HG02588 (cell line): ENCODE measurements around the gene MLEC.
"Not testable (repeated sequence)": the region's sequence is repeated elsewhere in the genome, so short reads cannot be mapped to it uniquely, and the experiment has no call there.

Experiments
- ATAC-seq: cut with Tn5 transposase; IDR thresholded peaks from one replicate; pipeline ENCODE4 v1.9.1; 2021; ENCODE audit warnings: mild to moderate bottlenecking, moderate library complexity; ENCODE audit not compliant: unreplicated experiment

Gene MLEC

DNA sequence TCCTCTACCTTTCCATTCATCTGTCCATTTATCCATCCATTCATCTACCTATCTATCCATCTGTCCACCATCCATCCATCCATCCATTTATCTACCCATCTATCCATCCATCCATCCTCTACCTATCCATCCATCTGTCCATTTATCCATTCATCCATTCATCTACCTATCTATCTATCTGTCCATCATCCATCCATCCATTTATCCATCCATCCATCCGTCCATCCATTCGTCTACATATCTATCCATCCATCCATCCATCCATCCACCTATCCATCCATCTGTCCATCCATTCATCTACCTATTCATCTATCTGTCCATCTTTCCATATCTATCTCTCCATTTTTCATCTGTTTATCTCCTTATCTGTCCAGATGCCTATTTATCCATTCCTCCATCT, 25.5 kb upstream of the MLEC start:
- no peak for ATAC-seq

DNA sequence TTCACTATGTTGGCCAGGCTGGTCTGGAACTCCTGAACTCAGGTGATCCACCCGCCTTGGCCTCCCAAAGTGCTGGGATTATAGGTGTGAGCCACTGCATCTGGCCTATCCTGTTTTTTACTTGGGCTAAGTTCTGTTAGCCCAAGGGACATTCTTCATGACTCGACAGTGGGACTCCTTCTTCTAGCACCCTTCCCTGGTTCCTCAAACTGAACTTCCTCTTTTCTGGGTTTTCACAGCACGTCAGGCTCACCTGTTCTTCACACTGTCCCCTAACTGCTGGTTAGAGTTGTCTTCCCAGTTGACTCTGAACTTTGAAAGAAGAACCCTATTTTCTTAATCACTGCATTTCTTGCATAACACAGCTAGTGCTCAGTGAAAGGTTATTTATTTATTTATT, 24.1 kb upstream of the MLEC start:
- no peak for ATAC-seq

DNA sequence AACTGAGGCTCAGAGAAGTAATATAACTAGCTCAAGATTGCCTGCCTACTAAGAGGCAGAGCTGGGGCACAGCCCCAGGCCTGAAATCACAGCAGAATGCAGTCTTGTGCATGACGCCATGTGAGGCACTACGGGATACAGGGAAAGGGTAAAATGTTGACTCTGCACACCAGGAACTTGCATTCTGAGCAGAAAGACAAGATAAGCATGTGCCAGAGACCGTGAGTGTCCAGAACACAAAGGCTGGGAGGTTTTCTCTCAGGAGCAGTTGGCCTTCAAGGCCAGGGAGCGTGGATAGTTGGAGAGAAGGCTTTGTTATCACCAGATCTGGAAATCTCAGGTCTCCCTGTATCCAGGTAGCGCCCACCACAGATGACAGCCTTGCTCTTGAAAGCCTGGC, 23.2 kb upstream of the MLEC start:
- no peak for ATAC-seq

DNA sequence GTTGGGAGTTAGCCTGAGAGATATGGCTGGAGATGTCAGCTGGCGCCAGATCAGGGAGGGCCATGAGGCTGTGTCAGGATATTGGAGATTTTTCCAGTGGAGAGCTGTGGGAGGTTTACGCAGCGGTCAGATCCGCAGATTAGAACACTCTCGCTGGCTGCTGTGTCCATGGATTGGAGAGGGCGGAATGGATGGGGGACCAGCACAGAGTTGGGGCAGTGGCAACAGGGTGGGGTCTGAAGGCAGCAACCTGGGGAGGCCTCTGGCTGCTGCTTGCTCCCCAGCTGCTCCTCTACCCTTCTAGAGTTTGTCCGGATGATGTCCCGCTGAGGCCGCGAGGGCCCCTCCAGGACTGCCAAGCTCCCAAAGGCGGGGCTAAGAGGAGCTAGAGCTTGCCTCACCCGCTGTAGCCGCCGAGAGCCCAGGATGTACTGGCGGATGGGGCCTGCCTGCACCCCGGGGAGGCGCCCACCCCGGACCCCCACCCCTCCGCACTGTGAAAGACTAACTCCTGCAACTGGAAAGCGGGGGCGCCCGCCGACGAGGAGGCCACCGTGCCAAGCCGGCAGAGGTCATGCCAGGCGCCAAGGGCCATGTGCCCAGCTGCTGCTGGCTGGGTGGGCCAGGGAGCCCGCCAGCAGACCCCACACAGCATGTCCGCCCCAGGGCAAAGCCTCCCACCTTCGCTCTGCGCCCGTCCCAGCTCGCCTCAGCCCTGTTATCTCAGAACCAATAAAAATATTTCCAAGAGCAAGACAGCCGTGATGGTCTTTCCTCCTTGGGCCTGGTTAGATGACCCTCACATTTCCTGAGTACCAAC, 20.2 kb upstream of the MLEC start:
- no peak for ATAC-seq

DNA sequence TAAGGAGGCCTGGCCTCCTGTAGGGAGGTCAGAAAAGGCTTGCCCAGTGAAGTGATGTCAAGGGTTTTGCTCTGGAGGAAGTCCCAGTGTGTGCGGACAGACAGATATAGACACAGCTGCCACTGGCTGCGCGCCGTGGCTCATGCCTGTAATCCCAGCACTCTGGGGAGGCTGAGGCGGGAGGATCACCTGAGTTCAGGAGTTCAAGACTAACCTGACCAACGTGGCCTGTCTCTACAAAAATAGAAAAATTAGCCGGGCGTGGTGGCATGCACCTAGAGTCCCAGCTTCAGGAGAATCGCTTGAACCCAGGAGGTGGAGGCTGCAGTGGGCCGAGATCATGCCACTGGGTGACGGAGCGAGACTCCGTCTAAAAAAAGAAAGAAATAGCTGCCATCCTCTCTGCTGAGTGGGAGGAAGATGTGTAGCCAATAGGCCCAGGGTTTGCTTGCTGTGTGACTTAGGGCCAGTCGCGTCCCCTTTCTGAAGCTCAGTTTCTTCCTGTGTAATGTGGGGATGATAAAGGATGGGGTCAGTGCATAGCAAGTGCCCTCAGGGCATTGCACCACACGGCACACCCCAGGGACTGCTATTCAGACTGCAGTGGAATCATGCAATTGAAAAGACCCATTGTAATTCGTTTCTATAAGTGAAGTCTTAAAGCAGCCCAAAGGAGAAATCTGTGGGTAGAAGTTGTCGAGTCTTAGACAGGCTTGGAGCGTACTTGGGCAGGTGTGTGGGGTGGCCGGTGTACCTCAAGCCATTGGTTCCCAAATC, 18.7 kb upstream of the MLEC start:
- no peak for ATAC-seq

DNA sequence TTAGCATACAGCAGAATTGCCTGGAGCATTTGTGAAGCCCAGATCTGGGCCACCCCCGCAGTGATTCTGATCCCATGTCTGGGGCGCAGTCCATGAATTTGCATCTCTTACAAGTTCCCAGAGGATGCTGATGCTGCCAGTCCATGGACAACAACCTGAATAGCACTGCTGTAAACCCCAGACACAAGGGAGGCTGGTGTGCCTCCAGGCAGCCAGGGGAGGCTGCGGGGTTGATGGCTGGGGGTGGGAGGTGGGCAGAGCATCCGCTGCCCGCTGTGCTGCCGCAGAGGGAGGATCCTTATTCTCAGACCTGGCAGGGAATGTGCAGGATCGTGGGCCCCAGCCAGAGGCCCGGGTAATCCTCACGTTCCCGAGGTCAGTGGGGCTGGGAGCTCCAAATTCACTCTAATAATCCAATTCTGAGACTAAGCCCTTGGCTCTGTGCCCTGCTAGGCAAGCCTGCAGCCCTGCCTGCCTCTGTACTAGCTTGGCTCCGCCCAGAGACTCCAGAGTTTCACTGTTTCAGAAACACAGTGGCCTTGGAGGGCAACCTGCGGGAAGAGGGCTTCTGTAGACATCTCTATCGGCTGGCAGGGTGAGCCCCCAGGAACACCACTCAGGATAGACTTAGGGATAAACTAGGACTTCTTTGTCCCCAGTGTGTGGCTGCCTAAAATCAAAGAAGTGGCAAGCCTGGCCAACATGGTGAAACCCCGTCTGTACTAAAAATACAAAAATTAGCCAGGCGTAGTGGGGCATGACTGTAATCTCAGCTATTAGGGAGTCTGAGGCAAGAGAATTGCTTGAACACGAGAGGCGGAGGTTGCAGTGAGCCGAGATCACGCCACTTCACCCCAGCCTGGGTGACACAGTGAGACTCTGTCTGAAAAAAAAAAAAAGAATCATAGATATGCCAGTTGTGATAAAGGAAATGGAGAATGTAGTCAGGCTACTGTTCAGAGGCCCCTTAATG, 17.8 kb upstream of the MLEC start:
- ATAC-seq = no peak

DNA sequence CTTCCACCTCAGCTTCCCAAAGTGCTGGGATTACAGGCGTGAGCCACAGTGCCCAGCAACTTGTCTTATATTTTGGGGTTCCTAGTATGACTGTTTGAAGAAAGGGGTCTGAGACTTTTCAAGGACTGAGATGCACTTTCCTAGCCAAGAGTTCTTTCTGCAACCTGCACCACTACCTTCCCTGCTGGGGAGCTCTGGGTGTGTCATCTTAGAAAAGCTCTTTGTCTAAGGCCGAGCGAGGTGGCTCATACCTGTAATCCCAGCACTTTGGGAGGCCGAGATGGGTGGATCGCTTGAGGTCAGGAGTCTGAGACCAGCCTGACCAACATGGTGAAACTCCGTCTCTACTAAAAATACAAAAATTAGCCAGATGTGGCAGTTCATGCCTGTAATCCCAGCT, 16.7 kb upstream of the MLEC start:
- ATAC-seq = not testable (repeated sequence)

DNA sequence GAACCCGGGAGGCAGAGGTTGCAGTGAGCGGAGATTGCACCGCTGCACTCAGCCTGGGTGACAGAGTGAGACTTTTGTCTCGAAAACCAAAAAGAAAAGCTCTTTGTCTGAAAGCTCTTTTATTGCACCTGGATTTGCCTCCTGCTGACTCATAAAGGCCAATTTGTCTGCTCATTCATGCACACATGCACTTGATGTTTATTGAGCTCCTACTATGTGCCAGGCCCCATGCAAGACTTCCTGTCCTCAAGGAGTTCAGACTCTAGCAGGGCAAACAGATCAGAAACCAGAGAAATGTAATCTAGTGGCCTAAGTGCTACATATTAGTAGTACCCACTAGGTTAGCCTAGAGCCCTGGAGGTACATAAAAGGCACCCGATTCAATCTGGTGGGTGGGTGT, 16.3 kb upstream of the MLEC start:
- no peak for ATAC-seq

DNA sequence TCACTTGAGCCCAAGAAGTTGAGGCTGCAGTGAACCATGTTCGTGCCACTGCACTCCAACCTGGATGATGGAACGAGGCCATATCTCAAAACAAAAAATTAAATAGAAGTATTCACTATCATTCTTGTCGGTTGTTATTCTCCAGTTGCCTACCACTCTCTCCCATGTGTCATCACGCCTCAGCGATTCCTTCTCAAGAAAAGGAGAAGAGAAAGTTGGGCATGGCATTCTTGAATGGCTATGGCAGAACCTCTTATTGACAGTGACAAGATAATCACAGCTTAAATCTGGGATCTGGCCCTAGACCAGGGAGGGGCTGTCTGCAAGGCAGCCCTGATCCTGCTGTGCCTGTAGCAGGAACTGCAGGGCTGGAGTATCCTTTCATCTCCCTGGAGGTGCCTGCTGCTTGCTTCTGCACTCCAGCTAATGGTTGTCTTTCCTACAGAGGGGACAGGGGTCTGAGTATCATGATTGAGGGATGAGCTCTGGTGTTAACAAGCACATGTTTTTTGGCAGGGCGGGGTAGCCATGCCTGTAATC, 12.8 kb upstream of the MLEC start:
- no peak for ATAC-seq

DNA sequence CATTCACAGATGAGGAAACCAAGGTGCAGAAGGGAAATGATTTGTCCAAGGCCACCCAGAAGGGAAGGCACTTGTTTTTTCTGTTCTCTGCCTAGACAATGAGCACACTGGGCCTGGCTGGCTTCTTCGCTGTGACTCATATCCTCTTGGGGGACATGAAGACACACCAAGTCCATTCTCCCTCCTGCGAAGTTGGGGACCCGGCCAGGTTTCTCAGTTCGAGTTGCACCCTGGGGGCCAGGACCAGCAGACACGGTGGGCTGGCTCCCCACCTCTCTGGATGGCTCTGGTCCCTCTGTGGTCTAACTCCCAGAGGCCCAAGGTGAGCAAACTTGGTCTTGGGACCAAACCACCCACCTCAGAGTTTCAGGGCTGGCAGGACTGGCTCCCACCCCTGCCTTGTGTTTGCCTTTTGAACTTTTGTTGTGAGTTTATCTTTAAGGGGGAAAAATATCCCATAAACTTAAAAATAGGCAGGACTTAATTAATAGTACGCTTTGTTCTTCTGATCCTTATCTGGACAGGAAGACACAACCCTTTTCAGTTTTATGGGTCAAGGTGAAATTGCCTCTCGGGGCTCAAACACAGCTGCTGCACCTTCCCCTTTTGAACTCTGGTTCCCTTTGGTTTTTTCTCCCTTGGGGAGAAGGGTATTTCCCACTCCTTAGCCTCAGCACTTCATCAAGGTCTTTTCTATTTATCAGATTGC, 9.0 kb upstream of the MLEC start:
- peak; percentile 46 for ATAC-seq

DNA sequence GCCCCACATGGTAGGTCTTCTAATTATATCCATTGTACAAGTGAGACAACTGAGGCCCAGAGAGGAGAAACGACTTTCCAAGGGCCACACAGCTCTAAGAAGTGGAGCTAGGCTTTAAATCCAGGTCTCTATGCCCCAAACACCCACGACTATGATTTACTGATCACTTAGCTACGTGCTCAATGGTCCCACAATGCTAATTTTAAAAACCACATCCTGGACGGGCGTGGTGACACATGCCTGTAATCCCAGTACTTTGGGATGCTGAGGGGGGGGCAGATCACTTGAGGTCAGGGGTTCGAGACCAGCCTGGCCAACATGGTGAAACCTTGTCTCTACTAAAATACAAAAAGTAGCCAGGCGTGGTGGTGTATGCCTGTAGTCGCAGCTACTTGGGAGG, 8.4 kb upstream of the MLEC start:
- ATAC-seq = no peak

DNA sequence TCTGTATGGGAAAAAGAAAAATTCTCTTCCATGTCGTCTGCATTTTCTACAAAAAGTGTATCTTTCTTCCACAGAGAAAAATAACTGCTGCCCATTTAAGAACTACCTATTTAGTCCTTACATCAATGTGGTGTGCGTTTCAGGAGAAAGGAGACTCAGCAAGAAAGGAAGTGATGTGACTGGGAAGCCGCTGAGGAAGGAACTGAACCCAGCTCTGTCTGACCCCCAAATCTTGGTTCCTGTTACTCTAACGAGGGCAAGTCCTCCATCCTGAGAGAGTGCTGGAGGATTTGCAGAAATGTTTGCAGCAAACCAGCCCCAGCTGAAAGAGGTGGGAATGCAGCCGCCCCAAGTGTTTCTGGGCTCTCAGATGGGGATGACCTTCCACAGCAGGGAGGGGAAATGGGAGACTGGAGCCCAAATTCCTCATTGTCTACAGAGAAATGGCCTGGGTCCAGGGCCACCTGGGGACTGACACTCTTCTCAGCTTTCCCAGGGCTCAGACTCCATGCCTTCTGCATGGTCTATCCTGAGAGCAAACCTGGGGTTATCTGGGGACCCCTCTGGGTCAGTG, 6.7 kb upstream of the MLEC start:
- ATAC-seq = no peak

DNA sequence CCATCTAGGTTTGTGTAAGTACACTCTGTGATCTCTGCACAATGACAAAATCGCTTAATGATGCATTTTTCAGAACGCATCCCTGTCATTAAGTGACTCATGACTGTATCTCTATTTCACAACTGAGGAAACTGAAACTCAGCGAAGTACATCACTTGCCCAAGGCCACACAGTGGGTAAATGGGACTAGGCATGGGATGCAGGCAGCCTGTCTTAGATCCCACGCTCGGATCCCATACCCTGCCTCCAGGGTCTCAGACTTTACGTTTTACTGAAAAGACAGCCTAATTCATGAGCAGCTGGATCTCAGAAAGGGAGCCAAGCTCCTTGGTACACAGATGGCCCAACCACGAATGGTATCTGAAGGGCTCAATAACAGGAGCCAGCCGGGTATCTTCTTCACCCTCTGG, 2.4 kb upstream of the MLEC start:
- ATAC-seq = no peak

DNA sequence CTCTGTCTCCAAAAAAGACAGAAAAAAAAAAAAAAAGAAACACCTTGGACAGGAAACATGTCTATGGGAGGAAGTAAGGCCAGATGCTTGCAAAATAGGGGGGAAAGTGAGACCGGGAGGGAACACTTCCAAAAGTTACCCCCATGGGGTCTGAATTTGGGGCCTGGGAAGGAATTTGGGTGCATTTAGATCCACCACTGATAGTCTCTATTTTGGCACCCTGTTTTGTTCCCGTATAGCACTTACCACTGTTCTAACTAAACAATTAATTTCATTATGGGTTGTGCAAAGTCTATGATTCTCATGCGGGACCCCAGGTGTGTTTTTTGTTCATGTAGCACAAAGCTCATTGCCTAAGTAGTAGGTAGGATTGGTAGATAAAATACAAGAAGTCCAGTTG, 1.4 kb upstream of the MLEC start:
- ATAC-seq = no peak

DNA sequence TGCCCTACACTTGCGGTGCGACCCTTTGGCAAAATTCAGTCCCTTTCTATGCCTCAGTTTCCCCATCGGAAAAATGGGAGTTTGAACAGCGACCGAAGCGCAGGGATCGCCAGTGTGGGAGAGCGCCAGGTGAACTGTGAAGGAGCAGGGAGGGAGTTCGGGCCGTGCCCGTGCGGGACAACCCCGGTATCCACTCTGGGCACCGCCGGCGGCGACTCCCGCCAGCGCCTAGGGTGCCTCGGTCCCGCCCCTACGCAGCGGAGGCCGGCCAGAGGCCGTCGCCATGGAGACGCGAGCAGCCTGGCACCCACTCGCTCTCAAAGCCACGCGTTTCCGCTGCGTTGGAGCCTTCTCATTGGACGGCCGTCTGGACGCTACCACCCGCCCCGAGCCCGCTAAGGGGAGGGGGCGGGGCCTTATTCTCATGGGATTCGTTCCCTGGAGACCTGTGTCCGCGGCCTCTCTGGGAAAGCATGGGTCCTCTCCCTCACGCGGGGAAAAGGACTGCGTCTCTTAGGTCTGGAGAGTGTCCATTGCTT, 729 bp upstream of the MLEC start:
- ATAC-seq = peak; percentile 71

DNA sequence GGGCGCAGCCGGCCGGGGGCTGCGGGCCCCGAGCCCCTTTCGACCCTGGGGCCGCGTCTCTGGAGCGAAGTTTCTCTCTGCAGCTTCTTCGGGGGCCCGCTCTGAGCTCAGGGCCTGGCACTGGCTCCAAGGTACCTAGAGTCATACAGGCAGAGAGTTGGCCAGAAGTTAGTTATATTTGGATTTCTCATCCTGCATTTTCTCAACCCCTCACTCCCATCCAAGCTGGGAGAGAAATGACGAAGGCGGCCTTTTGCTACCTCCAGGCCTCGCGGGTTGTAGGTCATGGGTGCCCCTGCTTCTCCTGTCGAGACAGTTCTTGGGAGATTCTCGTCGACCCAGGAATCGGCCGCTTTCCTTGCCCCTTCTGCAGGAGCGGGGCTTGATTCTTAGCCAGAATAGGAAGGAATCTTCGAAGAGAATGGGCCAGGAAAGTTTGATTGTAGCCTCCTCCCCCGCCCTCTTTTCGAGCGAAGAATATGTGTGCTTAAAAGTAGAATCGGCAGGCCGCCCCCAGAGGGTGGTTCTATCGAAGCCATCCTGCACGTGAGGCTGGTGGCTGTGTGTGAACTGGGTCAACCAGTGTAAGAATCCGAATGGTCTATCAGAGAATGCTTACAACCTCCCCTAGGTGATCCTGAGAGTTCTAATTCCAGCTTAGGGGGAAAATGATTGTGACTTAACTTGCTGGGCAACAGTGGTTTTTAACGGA, 785 bp downstream of the MLEC start:
- ATAC-seq = no peak

DNA sequence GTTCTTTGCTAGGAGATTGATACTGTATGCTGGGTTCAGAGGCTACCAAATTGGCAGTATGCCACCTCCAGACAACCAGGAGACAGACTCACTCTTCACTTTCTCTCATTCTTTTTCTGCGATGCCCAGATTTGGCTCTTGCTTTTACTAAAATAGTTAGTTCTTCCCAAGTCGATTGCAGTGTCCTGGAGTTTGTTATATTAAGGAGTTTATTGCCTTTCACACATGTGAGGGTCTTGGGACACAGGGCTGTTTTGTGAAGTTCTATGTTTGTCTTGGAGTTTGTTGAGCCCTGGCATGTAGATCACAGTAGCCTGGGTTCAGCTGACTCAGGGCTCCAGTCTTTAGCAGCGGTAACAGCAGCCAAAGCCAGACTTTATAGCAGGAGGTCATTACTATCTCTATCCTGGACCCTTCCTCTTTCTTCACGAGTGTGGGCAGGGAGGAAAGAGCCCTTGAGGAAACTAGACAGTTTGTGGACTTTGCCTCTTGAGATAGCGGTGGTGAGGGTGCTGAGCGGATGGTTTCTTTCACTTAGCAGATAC, 1.6 kb downstream of the MLEC start:
- ATAC-seq = no peak

DNA sequence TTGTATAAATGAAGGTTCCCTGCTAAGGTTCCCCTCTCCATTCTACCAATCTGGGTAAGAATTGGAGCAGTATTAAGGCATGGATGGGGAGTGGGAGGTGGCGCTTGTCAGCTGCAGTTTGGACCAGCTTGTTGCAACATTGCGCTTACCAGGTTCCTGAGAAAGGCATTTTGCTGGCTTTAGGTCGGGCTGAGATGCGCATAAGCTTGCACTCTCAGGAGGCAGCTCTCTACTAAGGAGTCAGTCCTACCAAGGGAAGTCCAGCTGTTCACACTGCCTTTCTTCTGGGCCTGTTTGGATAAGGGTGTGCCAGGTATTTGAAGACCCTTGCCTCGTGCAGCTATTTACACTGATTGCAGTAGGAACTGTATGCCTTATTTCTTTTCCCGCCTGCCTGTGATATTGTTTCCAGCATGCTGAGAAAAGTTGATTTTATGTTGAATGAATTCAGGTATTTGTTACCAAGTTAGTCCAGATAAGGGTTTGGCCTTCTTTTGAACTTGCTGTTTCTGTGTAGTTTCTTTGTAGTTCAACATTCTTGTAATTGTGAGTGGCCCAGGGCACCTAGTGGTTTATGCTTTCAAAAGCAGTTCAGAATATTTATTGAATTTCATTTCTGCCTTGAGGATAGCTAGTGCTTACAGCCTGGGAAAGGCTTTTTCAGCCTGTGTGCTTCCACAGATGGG, 2.6 kb downstream of the MLEC start:
- no peak for ATAC-seq
